Hepatocyte (in vitro differentiated cells): ENCODE measurements around the gene VN1R5.

ENCODE experiments used
- CTCF ChIP-seq: fragments of 200-600 bp; sonication (generic); IDR thresholded peaks from 2 replicates; pipeline ENCODE4 v1.5.1; 2016; ENCODE audit warnings: antibody characterized with exemption, mild to moderate bottlenecking; ENCODE audit not compliant: poor library complexity
- EZH2 ChIP-seq: fragments of 200-600 bp; sonication (generic); IDR thresholded peaks from 2 replicates; pipeline ENCODE4 v1.6.1; 2016; ENCODE audit warnings: antibody characterized with exemption, mild to moderate bottlenecking, borderline replicate concordance
- EZH2phosphoT487 ChIP-seq: fragments of 200-600 bp; sonication (generic); IDR thresholded peaks from one replicate; pipeline ENCODE4 v1.6.1; 2018; ENCODE audit warnings: antibody characterized with exemption, mild to moderate bottlenecking, low read depth, moderate library complexity; ENCODE audit not compliant: unreplicated experiment, severe bottlenecking

GRCh38 chr1:247273013-247273412 is 17.1 kb downstream of the VN1R5 start:
- TF ChIP-seq EZH2phosphoT487 (no peak), CTCF (no peak), EZH2 (no peak)
